A549 (cell line): ENCODE data around the gene NGFR.

Experiments used
- CBX2 ChIP-seq: fragments of 200-600 bp; sonication (generic); IDR thresholded peaks from 2 replicates; pipeline ENCODE4 v1.6.1; 2016; ENCODE audit warnings: low read depth, mild to moderate bottlenecking, borderline replicate concordance
- CBX8 ChIP-seq: fragments of 200-600 bp; sonication (generic); IDR thresholded peaks from 2 replicates; pipeline ENCODE4 v1.6.1; 2016
- CEBPB ChIP-seq, 2 experiments: fragments of >200 bp in 1 of 2; sonication (Bioruptor Twin) in 1 of 2; formaldehyde crosslinking in 1 of 2; IDR thresholded peaks; 2 replicates each; pipeline ENCODE4 v1.6.1; 2012 to 2016
- CHD2 ChIP-seq: fragments of 150-350 bp; IDR thresholded peaks from 2 replicates; pipeline ENCODE4 v1.6.1; 2014; ENCODE audit warnings: low read length; ENCODE audit not compliant: partially characterized antibody
- EP300 ChIP-seq, 2 experiments: fragments of >200 bp; sonication (Bioruptor Twin); formaldehyde crosslinking; IDR thresholded peaks; 2 replicates in 1 of 2; 3 replicates in 1 of 2; pipeline ENCODE4 v1.6.1; 2016 to 2017
- FOSL2 ChIP-seq, 2 experiments: fragments of 450-650 bp in 1 of 2; fragments of >200 bp in 1 of 2; sonication (Bioruptor Twin) in 1 of 2; formaldehyde crosslinking; IDR thresholded peaks; 2 replicates each; pipeline versions ENCODE4 v1.5.0 to v1.6.1; 2016 to 2020; ENCODE audit warnings: mild to moderate bottlenecking in 1 of 2, moderate library complexity in 1 of 2
- HDAC2 ChIP-seq: fragments of 200-600 bp; sonication (generic); IDR thresholded peaks from 2 replicates; pipeline ENCODE4 v1.6.1; 2016
- JUNB ChIP-seq: fragments of >200 bp; sonication (Bioruptor Twin); formaldehyde crosslinking; IDR thresholded peaks from 2 replicates; pipeline ENCODE4 v1.6.1; 2016
- NFE2L2 ChIP-seq: fragments of 150-350 bp; conservative IDR thresholded peaks from 2 replicates; pipeline ENCODE4 v1.6.1; 2014; ENCODE audit warnings: low read length
- TF ChIP-seq, protein P1 (sequence below): fragments of >200 bp; sonication (Bioruptor Twin); formaldehyde crosslinking; IDR thresholded peaks from 3 replicates; pipeline ENCODE4 v1.5.1; 2016
- TF ChIP-seq, protein P2 (sequence below): fragments of 250-450 bp; sonication (Bioruptor Pico); IDR thresholded peaks from 2 replicates; pipeline ENCODE4 v1.5.0; 2021; ENCODE audit warnings: mild to moderate bottlenecking, moderate library complexity, borderline replicate concordance
- TF ChIP-seq, protein P3 (sequence below): fragments of 200-600 bp; sonication (generic); IDR thresholded peaks from 2 replicates; pipeline ENCODE4 v1.6.1; 2016; ENCODE audit warnings: antibody characterized with exemption, mild to moderate bottlenecking, moderate library complexity
- TF ChIP-seq, protein P4 (sequence below): IDR thresholded peaks from 2 replicates; pipeline ENCODE4 v1.6.1; 2012; ENCODE audit warnings: low read depth, borderline replicate concordance
- TF ChIP-seq, protein P5 (sequence below): fragments of 150-350 bp; IDR thresholded peaks from 2 replicates; pipeline ENCODE4 v1.6.1; 2014; ENCODE audit warnings: low read depth, mild to moderate bottlenecking, low read length

DNA sequence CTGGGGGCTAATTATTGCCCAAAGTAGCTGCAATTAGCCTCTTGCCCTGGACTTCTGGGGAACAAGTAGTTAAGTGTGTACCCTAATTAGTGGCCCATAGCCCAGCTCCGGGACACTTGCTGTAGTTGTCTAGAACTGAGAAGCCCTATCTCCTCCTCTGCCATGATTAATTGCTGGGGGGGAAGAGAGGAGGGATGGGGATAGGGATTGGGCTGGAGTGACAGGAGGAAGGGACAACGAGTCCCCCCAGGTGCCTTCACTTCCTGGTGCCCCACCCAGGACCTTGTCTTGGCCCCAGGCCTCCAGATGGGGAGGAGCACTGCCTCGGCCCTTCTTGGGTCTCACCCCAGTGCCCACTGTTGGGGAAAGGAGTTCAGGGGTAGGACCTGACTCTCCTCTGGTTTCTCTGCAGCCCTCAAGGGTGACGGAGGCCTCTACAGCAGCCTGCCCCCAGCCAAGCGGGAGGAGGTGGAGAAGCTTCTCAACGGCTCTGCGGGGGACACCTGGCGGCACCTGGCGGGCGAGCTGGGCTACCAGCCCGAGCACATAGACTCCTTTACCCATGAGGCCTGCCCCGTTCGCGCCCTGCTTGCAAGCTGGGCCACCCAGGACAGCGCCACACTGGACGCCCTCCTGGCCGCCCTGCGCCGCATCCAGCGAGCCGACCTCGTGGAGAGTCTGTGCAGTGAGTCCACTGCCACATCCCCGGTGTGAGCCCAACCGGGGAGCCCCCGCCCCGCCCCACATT is 17.4 kb downstream of the NGFR start:
- TF ChIP-seq, protein P1, sequence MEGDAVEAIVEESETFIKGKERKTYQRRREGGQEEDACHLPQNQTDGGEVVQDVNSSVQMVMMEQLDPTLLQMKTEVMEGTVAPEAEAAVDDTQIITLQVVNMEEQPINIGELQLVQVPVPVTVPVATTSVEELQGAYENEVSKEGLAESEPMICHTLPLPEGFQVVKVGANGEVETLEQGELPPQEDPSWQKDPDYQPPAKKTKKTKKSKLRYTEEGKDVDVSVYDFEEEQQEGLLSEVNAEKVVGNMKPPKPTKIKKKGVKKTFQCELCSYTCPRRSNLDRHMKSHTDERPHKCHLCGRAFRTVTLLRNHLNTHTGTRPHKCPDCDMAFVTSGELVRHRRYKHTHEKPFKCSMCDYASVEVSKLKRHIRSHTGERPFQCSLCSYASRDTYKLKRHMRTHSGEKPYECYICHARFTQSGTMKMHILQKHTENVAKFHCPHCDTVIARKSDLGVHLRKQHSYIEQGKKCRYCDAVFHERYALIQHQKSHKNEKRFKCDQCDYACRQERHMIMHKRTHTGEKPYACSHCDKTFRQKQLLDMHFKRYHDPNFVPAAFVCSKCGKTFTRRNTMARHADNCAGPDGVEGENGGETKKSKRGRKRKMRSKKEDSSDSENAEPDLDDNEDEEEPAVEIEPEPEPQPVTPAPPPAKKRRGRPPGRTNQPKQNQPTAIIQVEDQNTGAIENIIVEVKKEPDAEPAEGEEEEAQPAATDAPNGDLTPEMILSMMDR: no peak
- TF ChIP-seq CEBPB (IDR thresholded peaks at IDR 0.05): no peak
- TF ChIP-seq, protein P2, sequence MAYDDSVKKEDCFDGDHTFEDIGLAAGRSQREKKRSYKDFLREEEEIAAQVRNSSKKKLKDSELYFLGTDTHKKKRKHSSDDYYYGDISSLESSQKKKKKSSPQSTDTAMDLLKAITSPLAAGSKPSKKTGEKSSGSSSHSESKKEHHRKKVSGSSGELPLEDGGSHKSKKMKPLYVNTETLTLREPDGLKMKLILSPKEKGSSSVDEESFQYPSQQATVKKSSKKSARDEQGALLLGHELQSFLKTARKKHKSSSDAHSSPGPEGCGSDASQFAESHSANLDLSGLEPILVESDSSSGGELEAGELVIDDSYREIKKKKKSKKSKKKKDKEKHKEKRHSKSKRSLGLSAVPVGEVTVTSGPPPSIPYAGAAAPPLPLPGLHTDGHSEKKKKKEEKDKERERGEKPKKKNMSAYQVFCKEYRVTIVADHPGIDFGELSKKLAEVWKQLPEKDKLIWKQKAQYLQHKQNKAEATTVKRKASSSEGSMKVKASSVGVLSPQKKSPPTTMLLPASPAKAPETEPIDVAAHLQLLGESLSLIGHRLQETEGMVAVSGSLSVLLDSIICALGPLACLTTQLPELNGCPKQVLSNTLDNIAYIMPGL (CRISPR knock-in tag): no peak
- TF ChIP-seq HDAC2: no peak
- no peak for TF ChIP-seq CBX2
- TF ChIP-seq, protein P3, sequence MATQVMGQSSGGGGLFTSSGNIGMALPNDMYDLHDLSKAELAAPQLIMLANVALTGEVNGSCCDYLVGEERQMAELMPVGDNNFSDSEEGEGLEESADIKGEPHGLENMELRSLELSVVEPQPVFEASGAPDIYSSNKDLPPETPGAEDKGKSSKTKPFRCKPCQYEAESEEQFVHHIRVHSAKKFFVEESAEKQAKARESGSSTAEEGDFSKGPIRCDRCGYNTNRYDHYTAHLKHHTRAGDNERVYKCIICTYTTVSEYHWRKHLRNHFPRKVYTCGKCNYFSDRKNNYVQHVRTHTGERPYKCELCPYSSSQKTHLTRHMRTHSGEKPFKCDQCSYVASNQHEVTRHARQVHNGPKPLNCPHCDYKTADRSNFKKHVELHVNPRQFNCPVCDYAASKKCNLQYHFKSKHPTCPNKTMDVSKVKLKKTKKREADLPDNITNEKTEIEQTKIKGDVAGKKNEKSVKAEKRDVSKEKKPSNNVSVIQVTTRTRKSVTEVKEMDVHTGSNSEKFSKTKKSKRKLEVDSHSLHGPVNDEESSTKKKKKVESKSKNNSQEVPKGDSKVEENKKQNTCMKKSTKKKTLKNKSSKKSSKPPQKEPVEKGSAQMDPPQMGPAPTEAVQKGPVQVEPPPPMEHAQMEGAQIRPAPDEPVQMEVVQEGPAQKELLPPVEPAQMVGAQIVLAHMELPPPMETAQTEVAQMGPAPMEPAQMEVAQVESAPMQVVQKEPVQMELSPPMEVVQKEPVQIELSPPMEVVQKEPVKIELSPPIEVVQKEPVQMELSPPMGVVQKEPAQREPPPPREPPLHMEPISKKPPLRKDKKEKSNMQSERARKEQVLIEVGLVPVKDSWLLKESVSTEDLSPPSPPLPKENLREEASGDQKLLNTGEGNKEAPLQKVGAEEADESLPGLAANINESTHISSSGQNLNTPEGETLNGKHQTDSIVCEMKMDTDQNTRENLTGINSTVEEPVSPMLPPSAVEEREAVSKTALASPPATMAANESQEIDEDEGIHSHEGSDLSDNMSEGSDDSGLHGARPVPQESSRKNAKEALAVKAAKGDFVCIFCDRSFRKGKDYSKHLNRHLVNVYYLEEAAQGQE: no peak
- no peak for TF ChIP-seq JUNB
- no peak for TF ChIP-seq FOSL2 (IDR thresholded peaks at IDR 0.05)
- no peak for TF ChIP-seq FOSL2 (CRISPR knock-in tag; IDR thresholded peaks at IDR 0.05)
- no peak for TF ChIP-seq EP300 (IDR thresholded peaks at IDR 0.05)
- TF ChIP-seq, protein P4, sequence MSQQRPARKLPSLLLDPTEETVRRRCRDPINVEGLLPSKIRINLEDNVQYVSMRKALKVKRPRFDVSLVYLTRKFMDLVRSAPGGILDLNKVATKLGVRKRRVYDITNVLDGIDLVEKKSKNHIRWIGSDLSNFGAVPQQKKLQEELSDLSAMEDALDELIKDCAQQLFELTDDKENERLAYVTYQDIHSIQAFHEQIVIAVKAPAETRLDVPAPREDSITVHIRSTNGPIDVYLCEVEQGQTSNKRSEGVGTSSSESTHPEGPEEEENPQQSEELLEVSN: no peak
- TF ChIP-seq NFE2L2: no peak
- TF ChIP-seq CBX8: no peak
- TF ChIP-seq CHD2: no peak
- TF ChIP-seq, protein P5, sequence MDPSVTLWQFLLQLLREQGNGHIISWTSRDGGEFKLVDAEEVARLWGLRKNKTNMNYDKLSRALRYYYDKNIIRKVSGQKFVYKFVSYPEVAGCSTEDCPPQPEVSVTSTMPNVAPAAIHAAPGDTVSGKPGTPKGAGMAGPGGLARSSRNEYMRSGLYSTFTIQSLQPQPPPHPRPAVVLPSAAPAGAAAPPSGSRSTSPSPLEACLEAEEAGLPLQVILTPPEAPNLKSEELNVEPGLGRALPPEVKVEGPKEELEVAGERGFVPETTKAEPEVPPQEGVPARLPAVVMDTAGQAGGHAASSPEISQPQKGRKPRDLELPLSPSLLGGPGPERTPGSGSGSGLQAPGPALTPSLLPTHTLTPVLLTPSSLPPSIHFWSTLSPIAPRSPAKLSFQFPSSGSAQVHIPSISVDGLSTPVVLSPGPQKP: no peak
